H1 (cell line): ENCODE results near the gene TMBIM1. TPM values are rescaled to one million over a fixed set of nuclear protein-coding genes. Genes with fewer than 3 reads are reported as not detected.

ENCODE experiments used
- CBX5 ChIP-seq: fragments of 300-800, 300-1000 bp; sonication (generic); IDR thresholded peaks from 2 replicates; pipeline ENCODE4 v1.7.1; 2016; ENCODE audit warnings: antibody characterized with exemption, low read length, low read depth
- E2F6 ChIP-seq: IDR thresholded peaks from 2 replicates; pipeline ENCODE4 v1.6.1; 2012; ENCODE audit warnings: inconsistent platforms
- EGR1 ChIP-seq: IDR thresholded peaks from 2 replicates; pipeline ENCODE4 v1.6.1; 2011; ENCODE audit warnings: low read depth, low read length, borderline replicate concordance
- KDM5A ChIP-seq: fragments of 200-600 bp; IDR thresholded peaks from 2 replicates; pipeline ENCODE4 v1.7.1; 2012; ENCODE audit warnings: mild to moderate bottlenecking, low read length, inconsistent platforms, mixed read lengths
- NRF1 ChIP-seq: IDR thresholded peaks from 2 replicates; pipeline ENCODE4 v1.6.1; 2011; ENCODE audit warnings: mild to moderate bottlenecking, low read depth, low read length, improper control_type of control experiment
- POLR2AphosphoS5 ChIP-seq: IDR thresholded peaks from 2 replicates; pipeline ENCODE4 v1.6.1; 2011; ENCODE audit warnings: low read depth, low read length
- SAP30 ChIP-seq: fragments of 300-600 bp; sonication (generic); IDR thresholded peaks from 2 replicates; pipeline ENCODE4 v1.7.1; 2012; ENCODE audit warnings: low read length, moderate library complexity, mild to moderate bottlenecking, inconsistent platforms; ENCODE audit not compliant: insufficient read depth, insufficient replicate concordance
- TAF7 ChIP-seq: optimal IDR thresholded peaks from 2 replicates; pipeline ENCODE3; 2011; ENCODE audit warnings: low read depth, mild to moderate bottlenecking, inconsistent platforms, low read length, moderate library complexity, borderline replicate concordance
- TCF12 ChIP-seq: IDR thresholded peaks from 2 replicates; pipeline ENCODE4 v1.6.1; 2011; ENCODE audit warnings: low read depth, mild to moderate bottlenecking, low read length
- TEAD4 ChIP-seq: IDR thresholded peaks from 2 replicates; pipeline ENCODE4 v1.6.1; 2012; ENCODE audit warnings: low read depth, low read length, inconsistent platforms, mixed read lengths
- polyA plus RNA-seq, 7 experiments: library from polyadenylated mRNA; depleted of rRNA in 3 of 7; stranded (reverse) in 5 of 7; unstranded in 2 of 7; fragments of >200 nt in 5 of 7; fragments of 200-250 nt in 2 of 7; gene quantifications; 1 replicate in 5 of 7; 2 replicates in 1 of 7; 4 replicates in 1 of 7; pipeline versions ENCODE4 v1.2.1 to v1.2.3, GENCODE V29; 2011 to 2013; ENCODE audit warnings: missing spikeins in 2 of 7, mixed read lengths in 2 of 7
- total RNA-seq: library from RNA; stranded (reverse); fragmentation: NEBNext Ultra II Directional; extraction: Animal tissue kit (Norgen Biotek cat#: 25700); gene quantifications from 2 replicates; pipeline ENCODE4 v1.2.1, GENCODE V29; 2021
- TF ChIP-seq, protein P1 (sequence below): IDR thresholded peaks from 2 replicates; pipeline ENCODE4 v1.6.1; 2011; ENCODE audit warnings: low read length, improper control_type of control experiment

The TMBIM1 gene
- total and polyA plus RNA-seq, 2 of the 8 experiments (the other 6 are each of a cell fraction or from before 2014, with no cell fraction given): 22.1 to 36.8 TPM

- TF ChIP-seq E2F6: no peak
- no peak for TF ChIP-seq CBX5
- TF ChIP-seq, protein P1, sequence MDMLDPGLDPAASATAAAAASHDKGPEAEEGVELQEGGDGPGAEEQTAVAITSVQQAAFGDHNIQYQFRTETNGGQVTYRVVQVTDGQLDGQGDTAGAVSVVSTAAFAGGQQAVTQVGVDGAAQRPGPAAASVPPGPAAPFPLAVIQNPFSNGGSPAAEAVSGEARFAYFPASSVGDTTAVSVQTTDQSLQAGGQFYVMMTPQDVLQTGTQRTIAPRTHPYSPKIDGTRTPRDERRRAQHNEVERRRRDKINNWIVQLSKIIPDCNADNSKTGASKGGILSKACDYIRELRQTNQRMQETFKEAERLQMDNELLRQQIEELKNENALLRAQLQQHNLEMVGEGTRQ: no peak
- no peak for TF ChIP-seq POLR2AphosphoS5
- no peak for TF ChIP-seq SAP30
- TF ChIP-seq KDM5A: no peak
- no peak for TF ChIP-seq TEAD4
- TF ChIP-seq NRF1: no peak
- no peak for TF ChIP-seq TAF7
- TF ChIP-seq EGR1: no peak
- TF ChIP-seq TCF12: no peak
Observed at GRCh38 chr2:218262631-218263586, 29.4 kb downstream of the TMBIM1 start (continued).
